GM23338 (cell line): ENCODE data around the gene RARG. TPM values are rescaled to one million over a fixed set of nuclear protein-coding genes. Genes with fewer than 3 reads are reported as not detected.

ENCODE experiments used
- ATAC-seq: fragments of 200-7000 bp; cut with Tn5 transposase; 3 replicates; pipeline ENCODE4 v1.9.1; 2020
- DNase-seq: peaks from one replicate; pipeline ENCODE4 v3.0.0-alpha.2; 2015; ENCODE audit warnings: low spot score
- H2AFZ ChIP-seq: fragments of 200-600 bp; sonication (generic); 2 replicates; pipeline ENCODE4 v1.8.0; 2016; ENCODE audit warnings: antibody characterized with exemption, mild to moderate bottlenecking, moderate library complexity
- H3F3A ChIP-seq: fragments of 200-600 bp; sonication (generic); replicated peaks from 2 replicates; pipeline ENCODE4 v1.8.0; 2017; ENCODE audit warnings: antibody characterized with exemption, mixed run types, low read depth
- H3K27ac ChIP-seq: fragments of 200-600 bp; sonication (generic); 2 replicates; pipeline ENCODE4 v1.6.1; 2016; ENCODE audit warnings: low read depth
- H3K27me3 ChIP-seq: fragments of 200-600 bp; sonication (generic); 2 replicates; pipeline ENCODE4 v1.8.0; 2016; ENCODE audit warnings: mild to moderate bottlenecking, mixed run types, moderate library complexity; ENCODE audit not compliant: insufficient read depth
- H3K36me3 ChIP-seq: fragments of 200-600 bp; sonication (generic); 2 replicates; pipeline ENCODE4 v1.8.0; 2016; ENCODE audit warnings: mild to moderate bottlenecking; ENCODE audit not compliant: insufficient read depth
- H3K4me1 ChIP-seq: fragments of 200-600 bp; sonication (generic); 2 replicates; pipeline ENCODE4 v1.8.0; 2016; ENCODE audit warnings: mild to moderate bottlenecking, moderate library complexity; ENCODE audit not compliant: insufficient read depth
- H3K4me2 ChIP-seq: fragments of 200-600 bp; sonication (generic); 2 replicates; pipeline ENCODE4 v1.7.1; 2017; ENCODE audit warnings: mixed run types
- H3K4me3 ChIP-seq: fragments of 200-600 bp; sonication (generic); 2 replicates; pipeline ENCODE4 v1.6.1; 2016; ENCODE audit warnings: mixed run types
- H3K79me2 ChIP-seq: fragments of 200-600 bp; sonication (generic); replicated peaks from 2 replicates; pipeline ENCODE4 v1.8.0; 2017; ENCODE audit warnings: mild to moderate bottlenecking; ENCODE audit not compliant: insufficient read depth
- H3K9me2 ChIP-seq: fragments of 200-600 bp; sonication (generic); 2 replicates; pipeline ENCODE4 v1.8.0; 2017; ENCODE audit not compliant: insufficient read depth
- H4K20me1 ChIP-seq: fragments of 200-600 bp; sonication (generic); replicated peaks from 2 replicates; pipeline ENCODE4 v1.8.0; 2017; ENCODE audit warnings: mild to moderate bottlenecking; ENCODE audit not compliant: insufficient read depth
- H3K27ac Mint-ChIP-seq: 2 replicates; pipeline ENCODE4 v1.8.0; 2020; ENCODE audit warnings: inconsistent platforms, mild to moderate bottlenecking, moderate library complexity, mixed read lengths
- H3K27me3 Mint-ChIP-seq: 3 replicates; pipeline ENCODE4 v1.8.0; 2022; ENCODE audit warnings: low read depth, mild to moderate bottlenecking, moderate library complexity, mixed read lengths, inconsistent platforms; ENCODE audit not compliant: insufficient read depth, poor library complexity
- H3K36me3 Mint-ChIP-seq: 3 replicates; pipeline ENCODE4 v1.8.0; 2021; ENCODE audit warnings: low read depth, mild to moderate bottlenecking, inconsistent platforms, moderate library complexity, mixed read lengths
- H3K4me1 Mint-ChIP-seq: 3 replicates; pipeline ENCODE4 v1.8.0; 2020; ENCODE audit warnings: mild to moderate bottlenecking, inconsistent platforms, mixed read lengths
- H3K4me3 Mint-ChIP-seq: 3 replicates; pipeline ENCODE4 v1.8.0; 2021; ENCODE audit warnings: moderate library complexity, mild to moderate bottlenecking, inconsistent platforms, mixed read lengths
- H3K9me3 Mint-ChIP-seq: 3 replicates; pipeline ENCODE4 v1.8.0; 2020; ENCODE audit warnings: moderate library complexity, mild to moderate bottlenecking, inconsistent platforms, mixed read lengths
- CREB1 ChIP-seq: fragments of 250-450 bp; sonication (Bioruptor Pico); IDR thresholded peaks from 2 replicates; pipeline ENCODE4 v1.5.0; 2020; ENCODE audit warnings: low read depth, mild to moderate bottlenecking, moderate library complexity
- EZH2 ChIP-seq: fragments of 200-600 bp; sonication (generic); IDR thresholded peaks from one replicate; pipeline ENCODE4 v1.8.0; 2017; ENCODE audit warnings: antibody characterized with exemption, mild to moderate bottlenecking, low read depth; ENCODE audit not compliant: unreplicated experiment
- EZH2phosphoT487 ChIP-seq: fragments of 200-600 bp; sonication (generic); IDR thresholded peaks from one replicate; pipeline ENCODE4 v1.8.1; 2018; ENCODE audit warnings: antibody characterized with exemption; ENCODE audit not compliant: unreplicated experiment
- JUNB ChIP-seq: IDR thresholded peaks from one replicate; pipeline ENCODE4 v1.6.1; 2016; ENCODE audit warnings: antibody characterized with exemption; ENCODE audit not compliant: unreplicated experiment
- STAT1 ChIP-seq: IDR thresholded peaks from one replicate; pipeline ENCODE4 v1.6.1; 2016; ENCODE audit warnings: antibody characterized with exemption; ENCODE audit not compliant: unreplicated experiment
- ZNF114 ChIP-seq: fragments of 250-450 bp; sonication (Bioruptor Pico); IDR thresholded peaks from 2 replicates; pipeline ENCODE4 v1.5.0; 2020; ENCODE audit warnings: mild to moderate bottlenecking, moderate library complexity
- polyA plus RNA-seq: library from polyadenylated mRNA; unstranded; fragments of >200 nt; fragmentation: Nextera tagmentation; extraction: Ambion mirVana; gene quantifications from 2 replicates; pipeline ENCODE4 v1.2.1, GENCODE V29; 2016
- total RNA-seq: library from RNA; depleted of rRNA; stranded (reverse); fragments of >200 nt; shearing (Covaris generic); gene quantifications from 2 replicates; pipeline ENCODE4 v1.2.3, GENCODE V29; 2014
- TF ChIP-seq, protein P1 (sequence below): fragments of 250-450 bp; sonication (Bioruptor Pico); IDR thresholded peaks from 2 replicates; pipeline ENCODE4 v1.5.0; 2020; ENCODE audit warnings: mild to moderate bottlenecking, moderate library complexity
- TF ChIP-seq, protein P2 (sequence below): IDR thresholded peaks from 2 replicates; pipeline ENCODE4 v1.6.1; 2016; ENCODE audit warnings: antibody characterized with exemption

RARG gene
- total and polyA plus RNA-seq, 2 experiments from 2014 or later, result 18.5 to 50.2 TPM

DNA sequence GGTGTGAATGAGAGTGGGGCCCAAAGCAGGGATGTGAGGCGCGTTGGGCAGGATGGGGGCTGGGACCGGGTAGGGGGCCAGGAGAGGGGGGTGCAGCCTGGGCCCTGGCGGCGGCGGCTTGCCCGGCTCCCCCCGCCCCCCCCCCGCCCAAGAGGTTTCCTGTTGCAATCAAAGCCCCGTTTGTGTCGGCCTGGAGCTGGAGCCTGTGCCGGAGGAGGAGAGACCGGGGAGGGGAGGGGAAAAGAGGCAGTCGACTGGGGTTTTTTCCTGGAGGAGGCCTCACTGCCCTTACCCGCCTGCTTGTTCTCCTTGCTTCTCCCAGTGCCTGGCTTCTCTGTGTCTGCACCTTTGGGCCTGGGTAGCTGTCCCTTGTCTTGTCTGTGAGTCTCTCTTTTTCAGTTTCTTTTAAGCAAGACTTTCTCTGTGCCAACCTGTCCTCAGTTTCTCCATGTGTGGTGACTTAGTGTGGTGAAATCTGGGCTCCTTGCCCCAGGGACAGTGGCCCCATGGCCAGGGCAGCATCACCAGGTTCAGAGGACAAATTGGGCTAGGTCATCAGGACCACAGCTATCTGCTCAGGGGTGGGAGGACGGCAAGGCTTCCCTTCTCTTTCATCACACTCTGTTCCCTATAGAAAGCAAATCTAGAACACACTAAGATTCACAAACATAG lies 8.5 kb downstream of the RARG start (continued):
- TF ChIP-seq, protein P1, sequence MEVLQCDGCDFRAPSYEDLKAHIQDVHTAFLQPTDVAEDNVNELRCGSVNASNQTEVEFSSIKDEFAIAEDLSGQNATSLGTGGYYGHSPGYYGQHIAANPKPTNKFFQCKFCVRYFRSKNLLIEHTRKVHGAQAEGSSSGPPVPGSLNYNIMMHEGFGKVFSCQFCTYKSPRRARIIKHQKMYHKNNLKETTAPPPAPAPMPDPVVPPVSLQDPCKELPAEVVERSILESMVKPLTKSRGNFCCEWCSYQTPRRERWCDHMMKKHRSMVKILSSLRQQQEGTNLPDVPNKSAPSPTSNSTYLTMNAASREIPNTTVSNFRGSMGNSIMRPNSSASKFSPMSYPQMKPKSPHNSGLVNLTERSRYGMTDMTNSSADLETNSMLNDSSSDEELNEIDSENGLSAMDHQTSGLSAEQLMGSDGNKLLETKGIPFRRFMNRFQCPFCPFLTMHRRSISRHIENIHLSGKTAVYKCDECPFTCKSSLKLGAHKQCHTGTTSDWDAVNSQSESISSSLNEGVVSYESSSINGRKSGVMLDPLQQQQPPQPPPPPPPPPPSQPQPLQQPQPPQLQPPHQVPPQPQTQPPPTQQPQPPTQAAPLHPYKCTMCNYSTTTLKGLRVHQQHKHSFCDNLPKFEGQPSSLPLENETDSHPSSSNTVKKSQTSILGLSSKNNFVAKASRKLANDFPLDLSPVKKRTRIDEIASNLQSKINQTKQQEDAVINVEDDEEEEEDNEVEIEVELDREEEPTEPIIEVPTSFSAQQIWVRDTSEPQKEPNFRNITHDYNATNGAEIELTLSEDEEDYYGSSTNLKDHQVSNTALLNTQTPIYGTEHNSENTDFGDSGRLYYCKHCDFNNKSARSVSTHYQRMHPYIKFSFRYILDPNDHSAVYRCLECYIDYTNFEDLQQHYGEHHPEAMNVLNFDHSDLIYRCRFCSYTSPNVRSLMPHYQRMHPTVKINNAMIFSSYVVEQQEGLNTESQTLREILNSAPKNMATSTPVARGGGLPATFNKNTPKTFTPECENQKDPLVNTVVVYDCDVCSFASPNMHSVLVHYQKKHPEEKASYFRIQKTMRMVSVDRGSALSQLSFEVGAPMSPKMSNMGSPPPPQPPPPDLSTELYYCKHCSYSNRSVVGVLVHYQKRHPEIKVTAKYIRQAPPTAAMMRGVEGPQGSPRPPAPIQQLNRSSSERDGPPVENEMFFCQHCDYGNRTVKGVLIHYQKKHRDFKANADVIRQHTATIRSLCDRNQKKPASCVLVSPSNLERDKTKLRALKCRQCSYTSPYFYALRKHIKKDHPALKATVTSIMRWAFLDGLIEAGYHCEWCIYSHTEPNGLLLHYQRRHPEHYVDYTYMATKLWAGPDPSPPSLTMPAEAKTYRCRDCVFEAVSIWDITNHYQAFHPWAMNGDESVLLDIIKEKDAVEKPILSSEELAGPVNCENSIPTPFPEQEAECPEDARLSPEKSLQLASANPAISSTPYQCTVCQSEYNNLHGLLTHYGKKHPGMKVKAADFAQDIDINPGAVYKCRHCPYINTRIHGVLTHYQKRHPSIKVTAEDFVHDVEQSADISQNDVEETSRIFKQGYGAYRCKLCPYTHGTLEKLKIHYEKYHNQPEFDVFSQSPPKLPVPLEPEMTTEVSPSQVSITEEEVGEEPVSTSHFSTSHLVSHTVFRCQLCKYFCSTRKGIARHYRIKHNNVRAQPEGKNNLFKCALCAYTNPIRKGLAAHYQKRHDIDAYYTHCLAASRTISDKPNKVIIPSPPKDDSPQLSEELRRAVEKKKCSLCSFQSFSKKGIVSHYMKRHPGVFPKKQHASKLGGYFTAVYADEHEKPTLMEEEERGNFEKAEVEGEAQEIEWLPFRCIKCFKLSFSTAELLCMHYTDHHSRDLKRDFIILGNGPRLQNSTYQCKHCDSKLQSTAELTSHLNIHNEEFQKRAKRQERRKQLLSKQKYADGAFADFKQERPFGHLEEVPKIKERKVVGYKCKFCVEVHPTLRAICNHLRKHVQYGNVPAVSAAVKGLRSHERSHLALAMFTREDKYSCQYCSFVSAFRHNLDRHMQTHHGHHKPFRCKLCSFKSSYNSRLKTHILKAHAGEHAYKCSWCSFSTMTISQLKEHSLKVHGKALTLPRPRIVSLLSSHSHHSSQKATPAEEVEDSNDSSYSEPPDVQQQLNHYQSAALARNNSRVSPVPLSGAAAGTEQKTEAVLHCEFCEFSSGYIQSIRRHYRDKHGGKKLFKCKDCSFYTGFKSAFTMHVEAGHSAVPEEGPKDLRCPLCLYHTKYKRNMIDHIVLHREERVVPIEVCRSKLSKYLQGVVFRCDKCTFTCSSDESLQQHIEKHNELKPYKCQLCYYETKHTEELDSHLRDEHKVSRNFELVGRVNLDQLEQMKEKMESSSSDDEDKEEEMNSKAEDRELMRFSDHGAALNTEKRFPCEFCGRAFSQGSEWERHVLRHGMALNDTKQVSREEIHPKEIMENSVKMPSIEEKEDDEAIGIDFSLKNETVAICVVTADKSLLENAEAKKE (CRISPR knock-in tag), result no peak
- TF ChIP-seq EZH2phosphoT487, result no peak

DNA sequence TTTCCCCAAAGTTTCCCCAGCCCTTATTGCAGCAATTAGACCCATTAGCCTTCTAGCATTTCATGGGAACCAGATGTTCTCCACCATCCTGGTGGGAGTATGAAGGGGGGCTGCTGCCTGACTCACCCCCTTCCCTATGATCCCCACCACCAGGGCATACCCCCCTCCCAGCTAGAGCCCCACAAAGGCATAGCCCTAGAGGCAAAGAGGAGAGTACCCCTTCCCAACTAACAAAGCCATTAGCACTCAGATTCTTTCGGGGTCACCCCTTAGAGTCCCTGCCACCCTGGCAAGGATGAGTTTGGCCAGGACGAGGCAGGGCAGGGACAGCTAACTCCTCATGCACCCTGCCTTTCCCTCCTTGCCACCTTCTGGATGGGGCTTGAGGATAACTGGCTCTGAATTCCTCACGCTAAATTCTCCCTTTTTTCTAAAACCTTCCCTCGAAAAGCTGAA lies 9.2 kb downstream of the RARG start:
- H3K4me1 ChIP-seq, result peaks cover 55% of the 10 kb centered on the region
- H3K9me2 ChIP-seq, result no peaks in the 10 kb centered on the region
- Mint-ChIP-seq H3K4me3 (peak overlapping the region; percentile 67), H3K9me3 (peaks cover 4% of the 10 kb centered on the region; the same call in 1 of the 3 replicates), H3K4me1 (peaks cover 66% of the 10 kb centered on the region), H3K36me3 (peaks cover 5% of the 10 kb centered on the region), H3K27me3 (peaks cover 30% of the 10 kb centered on the region), H3K27ac (peak overlapping the region; percentile 80)
- H3K4me2 ChIP-seq, result peak overlapping the region; percentile 91
- no peaks in the 10 kb centered on the region; the same call in 1 of the 2 replicates for H3K36me3 ChIP-seq
- peaks cover 33% of the 10 kb centered on the region for H3F3A ChIP-seq
- peaks cover 15% of the 10 kb centered on the region for H3K27me3 ChIP-seq
- no peak overlapping the region; the same call in 1 of the 2 replicates for H2AFZ ChIP-seq
- H4K20me1 ChIP-seq, result no peaks in the 10 kb centered on the region
- ATAC-seq (no peak), DNase-seq (peak; percentile 39)
- peak overlapping the region; percentile 39; the same call in 1 of the 2 replicates for H3K27ac ChIP-seq
- peaks cover 19% of the 10 kb centered on the region for H3K79me2 ChIP-seq
- H3K4me3 ChIP-seq, result peak overlapping the region; percentile 95
- TF ChIP-seq ZNF114 (CRISPR knock-in tag), result no peak
- TF ChIP-seq, protein P1 (CRISPR knock-in tag), result no peak
- no peak for TF ChIP-seq STAT1
- no peak for TF ChIP-seq EZH2
- no peak for TF ChIP-seq JUNB
- TF ChIP-seq CREB1 (CRISPR knock-in tag), result no peak
- TF ChIP-seq, protein P2, sequence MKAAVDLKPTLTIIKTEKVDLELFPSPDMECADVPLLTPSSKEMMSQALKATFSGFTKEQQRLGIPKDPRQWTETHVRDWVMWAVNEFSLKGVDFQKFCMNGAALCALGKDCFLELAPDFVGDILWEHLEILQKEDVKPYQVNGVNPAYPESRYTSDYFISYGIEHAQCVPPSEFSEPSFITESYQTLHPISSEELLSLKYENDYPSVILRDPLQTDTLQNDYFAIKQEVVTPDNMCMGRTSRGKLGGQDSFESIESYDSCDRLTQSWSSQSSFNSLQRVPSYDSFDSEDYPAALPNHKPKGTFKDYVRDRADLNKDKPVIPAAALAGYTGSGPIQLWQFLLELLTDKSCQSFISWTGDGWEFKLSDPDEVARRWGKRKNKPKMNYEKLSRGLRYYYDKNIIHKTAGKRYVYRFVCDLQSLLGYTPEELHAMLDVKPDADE, result no peak
